Kidney glomerular epithelial cell (primary cell): ENCODE results near the gene AGER.
"Not testable (repeated sequence)": the region's sequence is repeated elsewhere in the genome, so short reads cannot be mapped to it uniquely, and the experiment has no call there.

Source experiments
- DNase-seq: peaks from one replicate; lab custom pipeline; 2025; lab: John Stamatoyannopoulos, UW

The AGER gene

GRCh38 chr6:32198866-32199265 is 14.8 kb upstream of the AGER start:
- no peak for DNase-seq

- no peak for DNase-seq
Measured at GRCh38 chr6:32198345-32198696, 14.3 kb upstream of the AGER start.

GRCh38 chr6:32196682-32197616 is 12.9 kb upstream of the AGER start:
- DNase-seq: no peak

GRCh38 chr6:32195902-32196681 is 12.0 kb upstream of the AGER start:
- DNase-seq: peak; percentile 71

GRCh38 chr6:32195652-32195901 is 11.5 kb upstream of the AGER start:
- peak; percentile 96 for DNase-seq

GRCh38 chr6:32194825-32195651 is 11.0 kb upstream of the AGER start:
- peak; percentile 27 for DNase-seq

GRCh38 chr6:32194388-32194787 is 10.3 kb upstream of the AGER start:
- DNase-seq: no peak

- DNase-seq: not testable (repeated sequence)
Measured at GRCh38 chr6:32193096-32193495, 9.0 kb upstream of the AGER start.

- no peak for DNase-seq
Measured at GRCh38 chr6:32192608-32193039, 8.6 kb upstream of the AGER start, which contains the start of gene GPSM3. Gene GPSM3, minus strand, starts transcription at chr6:32192643. Its CDS starts 130 bp downstream, at chr6:32192513.

- DNase-seq: no peak
Measured at GRCh38 chr6:32191696-32192607, 7.9 kb upstream of the AGER start.

- DNase-seq: no peak
Measured at GRCh38 chr6:32190911-32191677, 7.0 kb upstream of the AGER start.

- peak; percentile 83 for DNase-seq
Measured at GRCh38 chr6:32190054-32190851, 6.2 kb upstream of the AGER start, which contains the start of gene PBX2. Gene PBX2, minus strand, starts transcription at chr6:32190202. Its CDS starts 287 bp downstream, at chr6:32189915.

GRCh38 chr6:32189742-32190053 is 5.6 kb upstream of the AGER start:
- DNase-seq: no peak

- DNase-seq: no peak
Measured at GRCh38 chr6:32189069-32189741, 5.2 kb upstream of the AGER start.

GRCh38 chr6:32188381-32189068 is 4.5 kb upstream of the AGER start:
- DNase-seq: no peak

- not testable (repeated sequence) for DNase-seq
Measured at GRCh38 chr6:32187725-32188380, 3.8 kb upstream of the AGER start.

GRCh38 chr6:32187009-32187709 is 3.1 kb upstream of the AGER start:
- no peak for DNase-seq
